CD4-positive, alpha-beta T cell treated with Interleukin-6 for 4 hours (primary cell): ENCODE results near the gene ADAMTS12.

Experiments used
- DNase-seq: peaks from one replicate; pipeline ENCODE4 v3.0.0-alpha.2; 2020; ENCODE audit warnings: mixed read lengths

Gene ADAMTS12

GRCh38 chr5:33753704-33754103 lies 138.1 kb downstream of the ADAMTS12 start:
- no peak for DNase-seq

- DNase-seq: no peak
Measured at GRCh38 chr5:33748754-33749153, 143.0 kb downstream of the ADAMTS12 start.

GRCh38 chr5:33745101-33745770 lies 146.6 kb downstream of the ADAMTS12 start:
- no peak for DNase-seq

- DNase-seq: no peak
Measured at GRCh38 chr5:33743099-33743498, 148.7 kb downstream of the ADAMTS12 start.

- no peak for DNase-seq
Measured at GRCh38 chr5:33742181-33742580, 149.6 kb downstream of the ADAMTS12 start.

GRCh38 chr5:33738967-33739366 lies 152.8 kb downstream of the ADAMTS12 start:
- no peak for DNase-seq

GRCh38 chr5:33738097-33738496 lies 153.7 kb downstream of the ADAMTS12 start:
- no peak for DNase-seq

- DNase-seq: no peak
Measured at GRCh38 chr5:33737697-33738096, 154.1 kb downstream of the ADAMTS12 start.

- no peak for DNase-seq
Measured at GRCh38 chr5:33737284-33737683, 154.5 kb downstream of the ADAMTS12 start.

GRCh38 chr5:33736510-33736909 lies 155.3 kb downstream of the ADAMTS12 start:
- no peak for DNase-seq

GRCh38 chr5:33735072-33735471 lies 156.7 kb downstream of the ADAMTS12 start:
- DNase-seq: no peak

- no peak for DNase-seq
Measured at GRCh38 chr5:33734537-33734936, 157.3 kb downstream of the ADAMTS12 start.

GRCh38 chr5:33733225-33733624 lies 158.6 kb downstream of the ADAMTS12 start:
- no peak for DNase-seq

- DNase-seq: no peak
Measured at GRCh38 chr5:33726422-33727165, 165.2 kb downstream of the ADAMTS12 start.

- DNase-seq: no peak
Measured at GRCh38 chr5:33725806-33726205, 166.0 kb downstream of the ADAMTS12 start.

GRCh38 chr5:33721491-33722200 lies 170.1 kb downstream of the ADAMTS12 start:
- no peak for DNase-seq

- no peak for DNase-seq
Measured at GRCh38 chr5:33720176-33720575, 171.6 kb downstream of the ADAMTS12 start.

- no peak for DNase-seq
Measured at GRCh38 chr5:33719769-33720168, 172.0 kb downstream of the ADAMTS12 start.

GRCh38 chr5:33715661-33716060 lies 176.1 kb downstream of the ADAMTS12 start:
- DNase-seq: no peak

GRCh38 chr5:33713136-33713765 lies 178.5 kb downstream of the ADAMTS12 start:
- DNase-seq: no peak

GRCh38 chr5:33712664-33713063 lies 179.1 kb downstream of the ADAMTS12 start:
- DNase-seq: no peak

GRCh38 chr5:33711094-33711679 lies 180.6 kb downstream of the ADAMTS12 start:
- DNase-seq: no peak

- DNase-seq: no peak
Measured at GRCh38 chr5:33702867-33703266, 188.9 kb downstream of the ADAMTS12 start.
